Measurements from ENCODE around the gene ELOVL6.

DNA sequence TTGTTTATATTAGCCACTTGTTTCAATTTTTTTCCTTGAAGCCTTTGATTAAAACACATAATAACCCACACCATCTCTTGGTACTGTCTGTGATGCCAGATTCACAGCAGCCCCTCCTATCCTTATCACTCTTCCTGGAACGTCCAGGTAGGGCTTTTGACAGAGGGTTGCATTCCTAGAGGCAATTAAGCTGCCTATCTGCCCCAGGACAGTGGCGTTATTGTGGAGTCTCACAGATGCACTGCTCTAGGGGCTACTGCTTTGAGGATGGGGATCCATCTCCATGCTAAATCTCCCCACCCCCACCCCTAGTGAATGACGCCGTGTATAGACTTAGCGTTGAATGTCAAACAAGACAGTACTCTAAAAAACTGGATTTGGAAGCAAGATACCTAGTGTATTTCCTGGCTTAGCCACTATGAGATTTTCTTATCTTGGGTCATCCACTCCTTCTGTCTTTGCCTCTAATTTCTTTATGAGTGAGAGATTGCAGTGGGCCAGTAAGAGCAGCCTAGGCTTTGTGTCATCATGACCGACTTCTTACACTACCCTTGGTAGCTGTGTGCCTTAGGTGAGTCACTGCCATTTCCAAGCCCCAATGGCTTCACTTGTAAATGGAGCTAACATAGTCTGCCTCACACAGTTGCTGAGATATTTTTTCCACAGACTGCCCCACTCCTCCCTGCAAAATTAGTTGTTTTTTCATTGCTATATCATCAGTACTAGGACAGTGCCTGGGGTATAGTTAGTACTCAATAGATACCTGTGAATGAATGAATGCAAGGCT lies 194.8 kb downstream of the ELOVL6 start:
- TF ChIP-seq, protein P1, sequence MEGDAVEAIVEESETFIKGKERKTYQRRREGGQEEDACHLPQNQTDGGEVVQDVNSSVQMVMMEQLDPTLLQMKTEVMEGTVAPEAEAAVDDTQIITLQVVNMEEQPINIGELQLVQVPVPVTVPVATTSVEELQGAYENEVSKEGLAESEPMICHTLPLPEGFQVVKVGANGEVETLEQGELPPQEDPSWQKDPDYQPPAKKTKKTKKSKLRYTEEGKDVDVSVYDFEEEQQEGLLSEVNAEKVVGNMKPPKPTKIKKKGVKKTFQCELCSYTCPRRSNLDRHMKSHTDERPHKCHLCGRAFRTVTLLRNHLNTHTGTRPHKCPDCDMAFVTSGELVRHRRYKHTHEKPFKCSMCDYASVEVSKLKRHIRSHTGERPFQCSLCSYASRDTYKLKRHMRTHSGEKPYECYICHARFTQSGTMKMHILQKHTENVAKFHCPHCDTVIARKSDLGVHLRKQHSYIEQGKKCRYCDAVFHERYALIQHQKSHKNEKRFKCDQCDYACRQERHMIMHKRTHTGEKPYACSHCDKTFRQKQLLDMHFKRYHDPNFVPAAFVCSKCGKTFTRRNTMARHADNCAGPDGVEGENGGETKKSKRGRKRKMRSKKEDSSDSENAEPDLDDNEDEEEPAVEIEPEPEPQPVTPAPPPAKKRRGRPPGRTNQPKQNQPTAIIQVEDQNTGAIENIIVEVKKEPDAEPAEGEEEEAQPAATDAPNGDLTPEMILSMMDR (IDR thresholded peaks at IDR 0.05 in 2 of 3, conservative IDR thresholded peaks at IDR 0.05 in 1 of 3; ENCODE audit: control insufficient read depth in 2 of 3, extremely low read depth in 1 of 3, insufficient read depth in 1 of 3, low read depth in 3 of 3, low read length in 3 of 3) = no peak
- TF ChIP-seq, protein P2, sequence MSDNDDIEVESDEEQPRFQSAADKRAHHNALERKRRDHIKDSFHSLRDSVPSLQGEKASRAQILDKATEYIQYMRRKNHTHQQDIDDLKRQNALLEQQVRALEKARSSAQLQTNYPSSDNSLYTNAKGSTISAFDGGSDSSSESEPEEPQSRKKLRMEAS (IDR thresholded peaks at IDR 0.05; ENCODE audit: low read depth, low read length) = no peak
- TF ChIP-seq EZH2 (IDR thresholded peaks at IDR 0.05; ENCODE audit: borderline replicate concordance, control insufficient read depth, low read depth, low read length) = no peak
- no peak for TF ChIP-seq POLR2AphosphoS5 (IDR thresholded peaks at IDR 0.05; ENCODE audit: low read length)
- TF ChIP-seq, protein P3, sequence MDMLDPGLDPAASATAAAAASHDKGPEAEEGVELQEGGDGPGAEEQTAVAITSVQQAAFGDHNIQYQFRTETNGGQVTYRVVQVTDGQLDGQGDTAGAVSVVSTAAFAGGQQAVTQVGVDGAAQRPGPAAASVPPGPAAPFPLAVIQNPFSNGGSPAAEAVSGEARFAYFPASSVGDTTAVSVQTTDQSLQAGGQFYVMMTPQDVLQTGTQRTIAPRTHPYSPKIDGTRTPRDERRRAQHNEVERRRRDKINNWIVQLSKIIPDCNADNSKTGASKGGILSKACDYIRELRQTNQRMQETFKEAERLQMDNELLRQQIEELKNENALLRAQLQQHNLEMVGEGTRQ (IDR thresholded peaks at IDR 0.05; ENCODE audit: borderline replicate concordance, low read depth, low read length) = no peak
